Measurements from ENCODE around the gene ERGIC3.

ERGIC3 gene

DNA sequence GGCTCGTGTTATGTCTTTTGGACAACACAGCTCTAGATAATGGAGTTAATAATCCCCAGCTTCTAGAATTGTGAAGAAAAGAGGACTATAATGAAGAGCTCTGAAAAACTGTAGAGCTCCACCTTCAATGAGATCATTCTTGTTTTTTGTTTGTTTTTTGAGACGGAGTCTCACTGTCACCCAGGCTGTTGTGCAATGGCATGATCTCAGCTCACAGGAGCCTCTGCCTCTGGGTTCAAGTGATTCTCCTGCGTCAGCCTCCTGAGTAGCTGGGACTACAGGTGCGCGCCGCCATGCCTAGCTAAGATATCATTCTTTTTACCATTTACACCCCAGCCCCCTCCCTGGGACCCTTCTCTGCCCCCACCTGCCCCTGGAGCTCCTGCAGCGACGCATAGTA, 36.6 kb downstream of the ERGIC3 start:
- Histone ChIP-seq H3K27me3 (replicated peaks; ENCODE audit: control insufficient read depth, insufficient read depth, low read length) (no peaks in the 10 kb centered on the region), H3K36me3 (ENCODE audit: control insufficient read depth, insufficient read depth, low read length) (no peaks in the 10 kb centered on the region), H3K4me3 (replicated peaks; ENCODE audit: low read depth, low read length) (no peak overlapping the region)
- TF ChIP-seq, protein P1, sequence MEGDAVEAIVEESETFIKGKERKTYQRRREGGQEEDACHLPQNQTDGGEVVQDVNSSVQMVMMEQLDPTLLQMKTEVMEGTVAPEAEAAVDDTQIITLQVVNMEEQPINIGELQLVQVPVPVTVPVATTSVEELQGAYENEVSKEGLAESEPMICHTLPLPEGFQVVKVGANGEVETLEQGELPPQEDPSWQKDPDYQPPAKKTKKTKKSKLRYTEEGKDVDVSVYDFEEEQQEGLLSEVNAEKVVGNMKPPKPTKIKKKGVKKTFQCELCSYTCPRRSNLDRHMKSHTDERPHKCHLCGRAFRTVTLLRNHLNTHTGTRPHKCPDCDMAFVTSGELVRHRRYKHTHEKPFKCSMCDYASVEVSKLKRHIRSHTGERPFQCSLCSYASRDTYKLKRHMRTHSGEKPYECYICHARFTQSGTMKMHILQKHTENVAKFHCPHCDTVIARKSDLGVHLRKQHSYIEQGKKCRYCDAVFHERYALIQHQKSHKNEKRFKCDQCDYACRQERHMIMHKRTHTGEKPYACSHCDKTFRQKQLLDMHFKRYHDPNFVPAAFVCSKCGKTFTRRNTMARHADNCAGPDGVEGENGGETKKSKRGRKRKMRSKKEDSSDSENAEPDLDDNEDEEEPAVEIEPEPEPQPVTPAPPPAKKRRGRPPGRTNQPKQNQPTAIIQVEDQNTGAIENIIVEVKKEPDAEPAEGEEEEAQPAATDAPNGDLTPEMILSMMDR (IDR thresholded peaks at IDR 0.05; ENCODE audit: insufficient read depth, low read length, poor library complexity, severe bottlenecking): no peak
- no peak for DNase-seq (ENCODE audit: extremely low read depth, insufficient read length)

GRCh38 chr20:35579196-35579595, 37.3 kb downstream of the ERGIC3 start:
- TF ChIP-seq, protein P1 (IDR thresholded peaks at IDR 0.05; ENCODE audit: insufficient read depth, low read length, poor library complexity, severe bottlenecking): no peak
- no peak overlapping the region for H3K4me3 ChIP-seq (replicated peaks; ENCODE audit: low read depth, low read length)
- no peaks in the 10 kb centered on the region for H3K36me3 ChIP-seq (ENCODE audit: control insufficient read depth, insufficient read depth, low read length)
- no peak for DNase-seq (ENCODE audit: extremely low read depth, insufficient read length)
- H3K27me3 ChIP-seq (replicated peaks; ENCODE audit: control insufficient read depth, insufficient read depth, low read length): no peaks in the 10 kb centered on the region

DNA sequence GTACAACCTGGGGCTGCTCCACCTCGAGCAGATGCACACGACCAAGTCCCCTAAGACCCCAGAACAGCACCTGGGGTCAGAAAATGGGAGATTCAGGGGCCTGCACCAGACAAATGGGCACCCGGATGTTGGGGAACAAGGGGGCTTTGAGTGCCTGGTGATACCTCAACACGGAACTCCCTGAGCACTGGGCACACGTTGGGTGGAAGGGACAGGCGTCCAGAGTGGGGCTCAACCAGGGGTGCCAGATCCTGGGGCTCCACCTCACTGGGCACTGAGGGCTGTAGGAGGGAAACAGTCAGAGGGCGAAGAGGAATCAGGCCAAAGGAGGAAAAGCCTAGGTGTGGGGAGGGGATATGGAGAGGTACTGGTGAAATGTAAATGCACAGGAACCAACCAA, 40.3 kb downstream of the ERGIC3 start:
- H3K36me3 ChIP-seq (ENCODE audit: control insufficient read depth, insufficient read depth, low read length): no peaks in the 10 kb centered on the region
- no peak overlapping the region for H3K4me3 ChIP-seq (replicated peaks; ENCODE audit: low read depth, low read length)
- DNase-seq (ENCODE audit: extremely low read depth, insufficient read length): no peak
- TF ChIP-seq, protein P1 (IDR thresholded peaks at IDR 0.05; ENCODE audit: insufficient read depth, low read length, poor library complexity, severe bottlenecking): no peak
- H3K27me3 ChIP-seq (replicated peaks; ENCODE audit: control insufficient read depth, insufficient read depth, low read length): no peaks in the 10 kb centered on the region

DNA sequence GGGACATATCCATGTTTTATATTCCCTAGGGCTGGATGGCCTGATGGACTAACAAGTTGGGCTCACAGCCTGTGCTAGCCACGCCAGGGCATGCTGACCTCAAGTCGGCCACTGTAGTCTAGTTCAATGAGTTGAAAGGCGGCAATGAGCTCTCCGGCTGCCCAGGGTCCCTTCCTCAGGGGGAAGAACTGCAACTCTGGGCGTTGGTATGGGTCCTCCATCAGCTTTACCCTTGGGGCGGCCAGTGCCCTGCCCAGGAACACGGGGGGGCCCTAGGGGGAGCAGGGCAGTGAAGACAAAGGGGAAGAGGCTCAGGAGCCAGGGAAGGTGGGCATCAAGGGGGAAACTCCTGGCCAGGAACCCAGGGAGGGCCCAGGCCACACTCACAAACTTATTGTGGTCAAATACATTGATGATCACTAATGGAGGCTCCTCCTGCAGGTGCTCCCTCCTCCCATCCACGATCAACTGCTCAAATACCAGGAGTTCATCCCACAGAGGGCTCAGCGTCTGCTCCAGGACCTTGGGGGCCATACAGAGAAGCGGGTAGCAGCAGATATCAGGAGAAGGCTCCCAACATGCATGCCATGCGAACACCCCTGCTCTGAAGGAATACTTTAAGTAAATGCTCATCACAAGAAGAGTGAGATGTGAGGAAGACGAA, 41.0 kb downstream of the ERGIC3 start:
- TF ChIP-seq, protein P1 (IDR thresholded peaks at IDR 0.05; ENCODE audit: insufficient read depth, low read length, poor library complexity, severe bottlenecking): no peak
- H3K4me3 ChIP-seq (replicated peaks; ENCODE audit: low read depth, low read length): no peak overlapping the region
- H3K36me3 ChIP-seq (ENCODE audit: control insufficient read depth, insufficient read depth, low read length): no peaks in the 10 kb centered on the region
- no peak for DNase-seq (ENCODE audit: extremely low read depth, insufficient read length)
- H3K27me3 ChIP-seq (replicated peaks; ENCODE audit: control insufficient read depth, insufficient read depth, low read length): no peaks in the 10 kb centered on the region

DNA sequence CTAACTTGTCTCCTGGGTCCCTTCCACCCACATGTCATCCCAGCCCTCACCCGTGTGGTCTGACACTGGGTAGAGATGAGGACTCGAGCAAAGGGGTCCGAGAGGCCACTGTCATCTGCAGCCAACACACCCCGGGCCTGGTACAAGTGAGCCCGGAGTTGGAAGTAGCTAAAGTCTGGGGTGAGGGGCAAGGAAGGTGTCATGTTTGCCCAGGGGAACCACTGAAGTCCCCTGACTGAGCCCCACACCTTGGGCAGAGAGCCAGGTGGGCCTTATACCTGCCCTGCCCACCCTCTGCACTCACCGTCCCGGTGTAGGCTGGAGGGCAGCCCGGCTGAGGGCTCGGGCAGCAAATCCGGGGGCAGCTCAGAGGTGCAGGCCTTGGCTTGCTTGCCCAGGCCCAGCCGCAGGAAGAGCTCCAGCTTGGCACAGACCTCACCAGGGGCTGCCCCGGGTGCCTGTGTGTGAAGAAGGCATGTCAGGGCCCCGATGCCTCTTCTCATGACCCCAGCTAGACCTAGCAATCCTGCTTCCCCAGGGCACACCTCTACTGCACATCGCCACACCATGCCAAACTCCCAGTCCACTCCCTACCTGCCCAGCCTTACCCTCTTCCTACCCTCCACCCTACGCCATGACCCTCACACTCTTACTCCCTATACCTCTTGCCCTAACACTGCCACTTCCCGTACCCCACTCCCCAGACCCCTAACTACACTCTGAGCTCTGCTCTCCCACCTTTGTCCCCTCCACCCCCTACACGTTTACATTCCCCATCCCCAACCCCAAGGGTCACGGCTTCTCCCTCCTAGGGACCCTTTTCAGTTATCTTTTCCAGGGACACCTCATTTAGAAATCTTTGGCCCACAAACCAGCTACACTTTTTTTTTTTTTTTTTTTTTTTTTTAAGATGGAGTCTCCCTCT, 42.0 kb downstream of the ERGIC3 start:
- DNase-seq (ENCODE audit: extremely low read depth, insufficient read length): no peak
- TF ChIP-seq, protein P1 (IDR thresholded peaks at IDR 0.05; ENCODE audit: insufficient read depth, low read length, poor library complexity, severe bottlenecking): no peak
- Histone ChIP-seq H3K27me3 (replicated peaks; ENCODE audit: control insufficient read depth, insufficient read depth, low read length) (no peaks in the 10 kb centered on the region), H3K36me3 (ENCODE audit: control insufficient read depth, insufficient read depth, low read length) (no peaks in the 10 kb centered on the region), H3K4me3 (replicated peaks; ENCODE audit: low read depth, low read length) (no peak overlapping the region)

All from GM06990 (cell line).